Measurements from ENCODE around the gene IRX5. TPM values are rescaled to one million over a fixed set of nuclear protein-coding genes. Genes with fewer than 3 reads are reported as not detected.

The IRX5 gene
- total and polyA plus RNA-seq, 2 of the 8 experiments (the other 6 are each of a cell fraction or from before 2014, with no cell fraction given): 0.48 to 0.56 TPM

DNA sequence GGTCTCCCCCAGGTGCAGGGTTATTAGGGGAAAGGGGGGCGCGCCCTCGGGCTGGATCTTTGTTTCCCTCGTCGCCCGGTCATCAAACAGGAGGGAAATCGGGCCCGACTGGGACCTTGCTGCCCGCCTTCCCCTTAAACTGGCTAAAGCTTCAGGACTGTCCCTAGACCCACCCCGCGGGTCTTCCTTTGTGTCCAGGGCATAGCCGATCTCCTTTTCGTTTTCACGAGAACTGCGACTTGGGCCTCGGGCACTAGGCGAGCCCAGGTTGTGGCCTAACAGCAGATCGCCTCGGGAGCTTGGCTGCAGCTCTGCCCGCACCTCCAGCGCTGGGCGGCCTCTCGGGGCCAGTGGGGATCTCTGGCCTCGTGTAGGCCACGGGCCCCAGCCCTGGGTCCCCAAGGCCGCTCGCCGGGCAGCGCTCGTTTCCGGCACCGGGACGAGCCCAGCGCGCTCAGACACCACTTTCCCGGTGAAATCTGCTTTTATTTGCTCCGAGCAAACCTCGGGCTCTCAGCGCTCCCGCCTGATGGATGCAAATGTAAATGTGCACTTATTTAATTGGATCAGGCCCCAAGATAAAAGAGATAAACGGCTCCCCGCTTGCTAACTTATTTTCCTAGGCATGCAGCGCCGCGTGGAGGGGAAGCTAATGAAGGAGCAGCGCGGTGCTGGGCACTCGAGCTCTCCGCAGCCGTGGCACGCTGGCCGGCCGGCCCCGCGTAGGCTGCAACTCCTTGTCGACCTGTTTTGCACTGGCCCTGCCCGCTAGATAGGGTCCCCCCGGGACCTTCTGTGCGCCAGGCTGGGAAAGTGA lies 7.8 kb downstream of the IRX5 start (continued):
- TF ChIP-seq CTBP2 (IDR thresholded peaks at IDR 0.05; ENCODE audit: borderline replicate concordance, insufficient read depth, insufficient read length, low read length): peak; percentile 53
- no peak for TF ChIP-seq SP4 (IDR thresholded peaks at IDR 0.05; ENCODE audit: low read length)
- TF ChIP-seq, protein P1, sequence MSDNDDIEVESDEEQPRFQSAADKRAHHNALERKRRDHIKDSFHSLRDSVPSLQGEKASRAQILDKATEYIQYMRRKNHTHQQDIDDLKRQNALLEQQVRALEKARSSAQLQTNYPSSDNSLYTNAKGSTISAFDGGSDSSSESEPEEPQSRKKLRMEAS (IDR thresholded peaks at IDR 0.05): peak; percentile 37; the same call in 1 of the 2 replicates
- no peak for TF ChIP-seq RXRA (IDR thresholded peaks at IDR 0.05; ENCODE audit: insufficient read depth, low read depth, low read length)

All from H1 (cell line).